DOHH2 (cell line): Measurements from ENCODE around the gene SSBP2.

ENCODE experiments used
- H3F3A ChIP-seq: fragments of 200-600 bp; sonication (generic), shearing (Covaris generic); 2 replicates; pipeline ENCODE4 v1.6.0; 2016; ENCODE audit warnings: antibody characterized with exemption, mild to moderate bottlenecking; ENCODE audit not compliant: control insufficient read depth, insufficient read depth
- H3K27ac ChIP-seq: fragments of 200-600 bp; sonication (generic); 2 replicates; pipeline ENCODE4 v1.5.1; 2014; ENCODE audit warnings: low read depth, mild to moderate bottlenecking, low read length, moderate library complexity
- H3K27me3 ChIP-seq: fragments of 200-600 bp; sonication (generic); 2 replicates; pipeline ENCODE4 v1.6.1; 2014; ENCODE audit warnings: mild to moderate bottlenecking, low read length, mixed read lengths; ENCODE audit not compliant: control insufficient read depth
- H3K36me3 ChIP-seq: fragments of 200-600 bp; sonication (generic); 2 replicates; pipeline ENCODE4 v1.6.1; 2014; ENCODE audit warnings: mild to moderate bottlenecking, low read length, moderate library complexity, mixed read lengths; ENCODE audit not compliant: control insufficient read depth
- H3K4me1 ChIP-seq: fragments of 200-600 bp; sonication (generic); 2 replicates; pipeline ENCODE4 v1.6.1; 2014; ENCODE audit warnings: mild to moderate bottlenecking, low read length, mixed read lengths; ENCODE audit not compliant: control insufficient read depth
- H3K4me2 ChIP-seq: fragments of 200-600 bp; sonication (generic); 2 replicates; pipeline ENCODE4 v1.6.0; 2014; ENCODE audit warnings: mild to moderate bottlenecking, low read length, moderate library complexity
- H3K4me3 ChIP-seq: fragments of 200-600 bp; sonication (generic); 2 replicates; pipeline ENCODE4 v1.5.1; 2014; ENCODE audit warnings: mild to moderate bottlenecking, low read length, mixed read lengths
- H3K79me2 ChIP-seq: fragments of 200-600 bp; sonication (generic); 2 replicates; pipeline ENCODE4 v1.6.1; 2014; ENCODE audit warnings: mild to moderate bottlenecking, low read length, mixed read lengths; ENCODE audit not compliant: control insufficient read depth
- H3K9me2 ChIP-seq: fragments of 200-600 bp; sonication (generic); replicated peaks from 2 replicates; pipeline ENCODE4 v1.6.1; 2014; ENCODE audit warnings: mild to moderate bottlenecking, low read length, mixed read lengths; ENCODE audit not compliant: control insufficient read depth
- H3K9me3 ChIP-seq: fragments of 200-600 bp; sonication (generic); 2 replicates; pipeline ENCODE4 v1.6.1; 2014; ENCODE audit warnings: antibody characterized with exemption, low read length, mixed read lengths; ENCODE audit not compliant: control insufficient read depth, insufficient read depth
- H4K20me1 ChIP-seq: fragments of 200-600 bp; sonication (generic); 2 replicates; pipeline ENCODE4 v1.6.0; 2014; ENCODE audit warnings: low read depth, mild to moderate bottlenecking, antibody characterized with exemption, low read length, moderate library complexity; ENCODE audit not compliant: control insufficient read depth, insufficient read depth
- EZH2phosphoT487 ChIP-seq: fragments of 200-600 bp; sonication (generic); IDR thresholded peaks from 2 replicates; pipeline ENCODE4 v1.6.1; 2017; ENCODE audit warnings: borderline replicate concordance, mild to moderate bottlenecking, antibody characterized with exemption, low read length, moderate library complexity, mixed read lengths
- TF ChIP-seq, protein P1 (sequence below): fragments of 200-600 bp; sonication (generic); IDR thresholded peaks from one replicate; pipeline ENCODE4 v1.5.1; 2014; ENCODE audit warnings: antibody characterized with exemption, mild to moderate bottlenecking, low read depth, low read length; ENCODE audit not compliant: poor library complexity, severe bottlenecking

The SSBP2 gene

DNA sequence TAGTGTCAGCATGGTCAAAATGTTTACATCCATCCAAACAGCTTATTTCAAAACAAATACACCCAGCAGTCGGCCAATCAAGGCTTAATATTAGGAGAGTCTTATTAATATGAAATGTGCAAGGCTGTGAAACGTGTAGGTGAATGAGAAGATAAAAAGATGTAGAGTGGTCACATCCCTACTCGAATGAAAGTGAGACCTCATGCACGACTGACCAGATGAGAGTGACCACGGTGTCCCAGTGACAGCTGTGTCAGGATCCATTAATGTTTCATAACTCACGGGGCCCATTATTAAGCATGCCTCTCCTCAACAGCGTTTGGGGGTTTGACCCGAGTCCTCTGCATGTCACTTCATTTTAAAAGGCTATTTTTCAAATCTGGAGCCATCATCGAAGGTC lies 39.4 kb upstream of the SSBP2 start:
- Histone ChIP-seq H3K79me2 (no peaks in the 10 kb centered on the region), H4K20me1 (no peaks in the 10 kb centered on the region), H3K4me3 (no peak overlapping the region), H3K9me3 (no peaks in the 10 kb centered on the region), H3K27ac (no peak overlapping the region), H3K27me3 (no peaks in the 10 kb centered on the region), H3K9me2 (no peaks in the 10 kb centered on the region), H3F3A (no peaks in the 10 kb centered on the region), H3K4me2 (no peak overlapping the region), H3K36me3 (no peaks in the 10 kb centered on the region), H3K4me1 (peaks cover 22% of the 10 kb centered on the region)
- TF ChIP-seq EZH2phosphoT487: no peak
- TF ChIP-seq, protein P1, sequence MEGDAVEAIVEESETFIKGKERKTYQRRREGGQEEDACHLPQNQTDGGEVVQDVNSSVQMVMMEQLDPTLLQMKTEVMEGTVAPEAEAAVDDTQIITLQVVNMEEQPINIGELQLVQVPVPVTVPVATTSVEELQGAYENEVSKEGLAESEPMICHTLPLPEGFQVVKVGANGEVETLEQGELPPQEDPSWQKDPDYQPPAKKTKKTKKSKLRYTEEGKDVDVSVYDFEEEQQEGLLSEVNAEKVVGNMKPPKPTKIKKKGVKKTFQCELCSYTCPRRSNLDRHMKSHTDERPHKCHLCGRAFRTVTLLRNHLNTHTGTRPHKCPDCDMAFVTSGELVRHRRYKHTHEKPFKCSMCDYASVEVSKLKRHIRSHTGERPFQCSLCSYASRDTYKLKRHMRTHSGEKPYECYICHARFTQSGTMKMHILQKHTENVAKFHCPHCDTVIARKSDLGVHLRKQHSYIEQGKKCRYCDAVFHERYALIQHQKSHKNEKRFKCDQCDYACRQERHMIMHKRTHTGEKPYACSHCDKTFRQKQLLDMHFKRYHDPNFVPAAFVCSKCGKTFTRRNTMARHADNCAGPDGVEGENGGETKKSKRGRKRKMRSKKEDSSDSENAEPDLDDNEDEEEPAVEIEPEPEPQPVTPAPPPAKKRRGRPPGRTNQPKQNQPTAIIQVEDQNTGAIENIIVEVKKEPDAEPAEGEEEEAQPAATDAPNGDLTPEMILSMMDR: no peak

GRCh38 chr5:81789033-81789432 lies 38.1 kb upstream of the SSBP2 start:
- H3K4me3 ChIP-seq: no peak overlapping the region
- H3K4me2 ChIP-seq: no peak overlapping the region
- no peaks in the 10 kb centered on the region for H3K79me2 ChIP-seq
- no peaks in the 10 kb centered on the region for H3F3A ChIP-seq
- H3K27me3 ChIP-seq: no peaks in the 10 kb centered on the region
- peaks cover 22% of the 10 kb centered on the region for H3K4me1 ChIP-seq
- no peaks in the 10 kb centered on the region for H3K36me3 ChIP-seq
- H3K27ac ChIP-seq: no peak overlapping the region
- no peaks in the 10 kb centered on the region for H3K9me3 ChIP-seq
- H3K9me2 ChIP-seq: no peaks in the 10 kb centered on the region
- TF ChIP-seq, protein P1: no peak
- no peak for TF ChIP-seq EZH2phosphoT487
- no peaks in the 10 kb centered on the region for H4K20me1 ChIP-seq

DNA sequence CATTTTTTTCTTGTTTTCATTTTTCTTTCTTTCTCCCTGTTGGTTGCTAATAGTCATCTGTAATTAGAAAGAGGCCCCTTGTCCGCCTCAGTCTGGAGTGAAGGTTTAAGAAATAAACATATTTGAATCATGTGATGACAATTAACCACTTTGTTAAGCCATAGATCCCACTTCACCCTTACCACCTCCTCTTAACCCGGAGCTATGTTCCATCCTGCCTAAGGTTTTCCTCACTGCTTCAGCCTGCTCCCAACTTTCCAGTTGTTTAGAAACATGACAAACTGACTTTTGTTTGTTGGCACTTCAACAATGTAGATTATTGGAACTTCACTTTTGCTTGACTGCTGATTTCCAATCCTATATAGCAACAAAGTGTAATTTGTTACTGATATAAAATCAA lies 37.4 kb upstream of the SSBP2 start:
- Histone ChIP-seq H3K4me1 (peaks cover 22% of the 10 kb centered on the region), H3K27ac (no peak overlapping the region), H3K4me3 (no peak overlapping the region), H3K79me2 (no peaks in the 10 kb centered on the region), H3K4me2 (peak overlapping the region; percentile 47), H4K20me1 (no peaks in the 10 kb centered on the region), H3F3A (no peaks in the 10 kb centered on the region), H3K9me3 (no peaks in the 10 kb centered on the region), H3K27me3 (no peaks in the 10 kb centered on the region), H3K36me3 (no peaks in the 10 kb centered on the region), H3K9me2 (no peaks in the 10 kb centered on the region)
- TF ChIP-seq, protein P1: no peak
- no peak for TF ChIP-seq EZH2phosphoT487
